Lower leg skin (tissue), 3 donors: ENCODE measurements around the gene DOK7.

Experiments
- CTCF ChIP-seq, 3 donors: fragments of 450-650 bp; IDR thresholded peaks; one replicate each; pipeline ENCODE4 v1.5.1; 2016; ENCODE audit warnings: antibody characterized with exemption in 3 of 3, mild to moderate bottlenecking in 3 of 3, moderate library complexity in 2 of 3
- POLR2A ChIP-seq, 2 donors: fragments of 450-650 bp; IDR thresholded peaks; one replicate each; pipeline ENCODE4 v1.6.1; 2016 to 2017; ENCODE audit warnings: antibody characterized with exemption in 2 of 2, mild to moderate bottlenecking in 1 of 2, moderate library complexity in 1 of 2

DNA sequence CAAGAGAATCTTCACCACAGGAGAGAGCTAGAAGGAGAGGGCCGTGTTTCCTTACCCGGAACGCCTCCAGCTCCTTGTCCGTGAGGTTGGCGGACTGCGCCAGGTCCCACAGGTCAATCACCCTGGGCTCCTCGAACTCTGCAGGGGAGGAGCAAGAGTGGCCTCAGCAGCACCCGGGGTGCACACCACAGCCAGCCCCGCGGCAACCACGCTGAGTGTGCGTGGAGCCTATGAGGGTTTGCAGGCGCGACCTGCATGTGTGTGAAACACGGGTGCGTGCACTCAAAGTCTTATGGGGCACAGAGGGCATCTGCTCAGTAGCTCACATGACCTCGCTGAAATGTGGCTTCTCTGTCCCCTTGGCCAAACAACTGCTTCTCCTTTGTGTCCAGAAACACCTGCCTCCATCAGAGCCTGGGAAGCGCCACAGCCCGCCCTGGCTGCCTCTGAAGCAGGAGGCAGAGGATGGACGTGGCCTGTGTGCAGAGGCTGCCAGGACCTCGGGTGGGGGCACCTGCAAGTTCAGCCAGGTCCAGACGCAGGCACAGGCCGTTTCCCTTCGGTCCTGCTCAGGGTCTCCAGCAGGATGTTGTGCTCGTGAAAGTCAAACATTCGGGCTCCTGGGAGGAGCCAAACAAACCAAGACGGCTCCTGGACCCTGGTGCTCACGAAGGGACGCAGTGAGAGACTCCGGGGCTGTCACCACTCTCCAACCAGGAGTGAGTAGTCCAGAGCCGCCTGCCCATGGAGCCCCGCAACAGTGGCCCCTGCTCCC is 53.1 kb downstream of the DOK7 start:
- TF ChIP-seq CTCF (IDR thresholded peaks at IDR 0.05) = no peak
- TF ChIP-seq POLR2A (IDR thresholded peaks at IDR 0.05) = no peak
